ENCODE measurements around the gene ZKSCAN3. TPM values are rescaled to one million over a fixed set of nuclear protein-coding genes. Genes with fewer than 3 reads are reported as not detected.

ZKSCAN3 gene
- total RNA-seq, 2 donors from 2014 or later, result 2.3 to 3.7 TPM

DNA sequence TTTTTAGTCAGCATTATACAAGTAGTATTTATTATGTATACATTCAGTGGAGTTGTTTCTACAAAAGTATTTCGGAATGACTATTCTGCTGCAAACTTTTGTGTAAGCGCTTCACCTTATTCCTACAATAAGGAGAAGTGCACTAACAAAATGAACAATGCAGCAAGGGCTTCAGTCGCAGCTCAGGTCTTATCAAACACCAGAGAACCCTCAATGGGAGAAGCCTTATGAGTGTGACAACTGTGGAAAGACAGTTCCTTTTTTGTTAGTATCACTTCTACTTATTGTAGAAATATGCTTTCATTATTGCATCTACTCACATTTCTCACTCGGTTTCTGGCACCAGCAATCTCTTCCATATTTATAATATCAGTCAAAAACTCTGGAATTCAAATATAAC is 18.8 kb downstream of the ZKSCAN3 start:
- no peak for DNase-seq (ENCODE audit: low spot score)
- no peaks in the 10 kb centered on the region for H3K9me3 ChIP-seq
- no peak overlapping the region for H3K27ac ChIP-seq
- H3K4me1 ChIP-seq, result no peaks in the 10 kb centered on the region
- H3K36me3 ChIP-seq, result peaks cover 27% of the 10 kb centered on the region
- H3K27me3 ChIP-seq, result no peaks in the 10 kb centered on the region
- no peak for TF ChIP-seq CTCF (IDR thresholded peaks at IDR 0.05)
- no peak overlapping the region for H3K4me3 ChIP-seq

DNA sequence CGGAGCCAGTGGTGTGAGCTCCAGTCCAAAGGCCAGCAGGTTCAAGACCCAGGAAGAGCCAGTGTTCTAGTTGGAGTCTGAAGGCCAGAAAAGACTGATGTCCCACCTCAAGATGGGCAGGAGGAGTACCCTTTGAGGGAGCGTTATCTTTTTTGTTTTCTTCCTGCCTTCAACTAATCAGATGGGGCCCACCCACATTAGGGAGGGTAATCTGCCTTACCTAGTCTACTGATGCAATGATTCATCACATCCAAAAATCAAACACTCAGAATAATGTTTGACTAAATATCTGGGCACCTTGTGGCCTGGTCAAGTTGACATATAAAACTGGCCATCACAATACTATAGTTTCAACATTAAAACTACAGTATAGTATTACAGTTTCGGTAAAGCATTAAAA is 19.7 kb downstream of the ZKSCAN3 start:
- H3K4me1 ChIP-seq, result no peaks in the 10 kb centered on the region
- H3K36me3 ChIP-seq, result peaks cover 20% of the 10 kb centered on the region
- no peak for DNase-seq (ENCODE audit: low spot score)
- H3K27me3 ChIP-seq, result no peaks in the 10 kb centered on the region
- H3K4me3 ChIP-seq, result no peak overlapping the region
- H3K9me3 ChIP-seq, result no peaks in the 10 kb centered on the region
- no peak overlapping the region for H3K27ac ChIP-seq
- no peak for TF ChIP-seq CTCF (IDR thresholded peaks at IDR 0.05)

DNA sequence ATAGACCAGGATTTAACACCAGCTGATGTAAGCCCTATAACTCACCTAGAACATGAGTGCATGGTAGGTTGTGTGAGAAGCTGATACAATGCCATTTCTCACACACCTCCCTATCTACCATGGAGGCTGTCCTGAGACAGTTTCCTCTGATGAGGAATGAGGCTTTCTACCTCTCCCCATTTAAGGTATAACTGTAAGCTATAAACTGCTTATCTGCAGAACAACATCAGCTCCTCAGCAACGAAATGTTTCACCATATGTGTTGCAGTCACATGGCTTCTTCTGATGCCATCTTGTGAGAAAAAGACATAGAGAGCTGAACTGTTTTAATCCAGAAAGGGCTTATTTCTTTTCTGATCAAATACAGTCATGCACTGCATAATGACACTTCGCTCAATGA is 20.7 kb downstream of the ZKSCAN3 start:
- no peak for DNase-seq (ENCODE audit: low spot score)
- no peak for TF ChIP-seq CTCF (IDR thresholded peaks at IDR 0.05)
- H3K4me3 ChIP-seq, result no peak overlapping the region
- peaks cover 13% of the 10 kb centered on the region for H3K36me3 ChIP-seq
- no peaks in the 10 kb centered on the region for H3K4me1 ChIP-seq
- no peaks in the 10 kb centered on the region for H3K27me3 ChIP-seq
- no peaks in the 10 kb centered on the region for H3K9me3 ChIP-seq
- no peak overlapping the region for H3K27ac ChIP-seq

GRCh38 chr6:28371280-28371679 is 21.5 kb downstream of the ZKSCAN3 start:
- Histone ChIP-seq H3K4me1 (no peaks in the 10 kb centered on the region), H3K27ac (no peak overlapping the region), H3K36me3 (peaks cover 5% of the 10 kb centered on the region), H3K4me3 (no peak overlapping the region), H3K27me3 (no peaks in the 10 kb centered on the region), H3K9me3 (no peaks in the 10 kb centered on the region)
- TF ChIP-seq CTCF (IDR thresholded peaks at IDR 0.05), result no peak
- no peak for DNase-seq (ENCODE audit: low spot score)

GRCh38 chr6:28371706-28372451 is 22.1 kb downstream of the ZKSCAN3 start:
- H3K4me1 ChIP-seq, result no peaks in the 10 kb centered on the region
- H3K27ac ChIP-seq, result no peak overlapping the region
- DNase-seq (ENCODE audit: low spot score), result no peak
- H3K9me3 ChIP-seq, result no peaks in the 10 kb centered on the region
- no peak overlapping the region for H3K4me3 ChIP-seq
- no peaks in the 10 kb centered on the region for H3K36me3 ChIP-seq
- H3K27me3 ChIP-seq, result no peaks in the 10 kb centered on the region
- no peak for TF ChIP-seq CTCF (IDR thresholded peaks at IDR 0.05)

GRCh38 chr6:28373925-28374324 is 24.2 kb downstream of the ZKSCAN3 start:
- Histone ChIP-seq H3K4me1 (no peaks in the 10 kb centered on the region), H3K27ac (no peak overlapping the region)

More at GRCh38 chr6:28373925-28374324, 24.2 kb downstream of the ZKSCAN3 start:
- Histone ChIP-seq H3K36me3 (no peaks in the 10 kb centered on the region), H3K4me3 (no peak overlapping the region), H3K9me3 (peaks cover 0 to 10% of the 10 kb centered on the region in 2 donors), H3K27me3 (no peaks in the 10 kb centered on the region)
- DNase-seq (ENCODE audit: low spot score), result no peak
- TF ChIP-seq CTCF (IDR thresholded peaks at IDR 0.05), result no peak
